Measurements from ENCODE around the gene PTPN2.
A peak's percentile ranks its signal among the peaks of the same experiment; 100 is the strongest.

PTPN2 gene

GRCh38 chr18:12842459-12843380, 41.3 kb downstream of the PTPN2 start:
- H3K4me3 ChIP-seq (ENCODE audit: low read depth, low read length): no peak overlapping the region
- no peak overlapping the region for H3K27ac ChIP-seq (ENCODE audit: low read depth, low read length)
- H3K36me3 ChIP-seq (ENCODE audit: insufficient read depth, low read length): peaks cover 16% of the 10 kb centered on the region; the same call in 1 of the 2 replicates
- peaks cover 26% of the 10 kb centered on the region for H3K79me2 ChIP-seq (ENCODE audit: control insufficient read depth, insufficient read depth, low read length, unreplicated experiment)
- H2AFZ ChIP-seq (ENCODE audit: low read length, unreplicated experiment): no peak overlapping the region
- H3K27me3 ChIP-seq (ENCODE audit: insufficient read depth, low read length): no peaks in the 10 kb centered on the region
- peaks cover 19% of the 10 kb centered on the region for H3K4me1 ChIP-seq (ENCODE audit: control insufficient read depth, insufficient read depth, low read length, unreplicated experiment)

- H3K27me3 ChIP-seq (ENCODE audit: insufficient read depth, low read length): no peaks in the 10 kb centered on the region
- no peak overlapping the region for H3K4me3 ChIP-seq (ENCODE audit: low read depth, low read length)
- no peak overlapping the region for H2AFZ ChIP-seq (ENCODE audit: low read length, unreplicated experiment)
- peaks cover 34% of the 10 kb centered on the region for H3K4me1 ChIP-seq (ENCODE audit: control insufficient read depth, insufficient read depth, low read length, unreplicated experiment)
- no peak overlapping the region for H3K27ac ChIP-seq (ENCODE audit: low read depth, low read length)
- peaks cover 33% of the 10 kb centered on the region for H3K79me2 ChIP-seq (ENCODE audit: control insufficient read depth, insufficient read depth, low read length, unreplicated experiment)
- H3K36me3 ChIP-seq (ENCODE audit: insufficient read depth, low read length): peaks cover 13% of the 10 kb centered on the region; the same call in 1 of the 2 replicates
Observed at GRCh38 chr18:12841070-12841469, 43.0 kb downstream of the PTPN2 start.

- H3K36me3 ChIP-seq (ENCODE audit: insufficient read depth, low read length): peaks cover 8% of the 10 kb centered on the region; the same call in 1 of the 2 replicates
- H3K4me3 ChIP-seq (ENCODE audit: low read depth, low read length): no peak overlapping the region
- H2AFZ ChIP-seq (ENCODE audit: low read length, unreplicated experiment): no peak overlapping the region
- H3K27ac ChIP-seq (ENCODE audit: low read depth, low read length): peak overlapping the region; percentile 94; the same call in 1 of the 2 replicates
- peaks cover 34% of the 10 kb centered on the region for H3K4me1 ChIP-seq (ENCODE audit: control insufficient read depth, insufficient read depth, low read length, unreplicated experiment)
- peaks cover 37% of the 10 kb centered on the region for H3K79me2 ChIP-seq (ENCODE audit: control insufficient read depth, insufficient read depth, low read length, unreplicated experiment)
- no peaks in the 10 kb centered on the region for H3K27me3 ChIP-seq (ENCODE audit: insufficient read depth, low read length)
Observed at GRCh38 chr18:12840382-12840781, 43.7 kb downstream of the PTPN2 start.

- Histone ChIP-seq H3K27me3 (ENCODE audit: insufficient read depth, low read length) (no peaks in the 10 kb centered on the region), H3K79me2 (ENCODE audit: control insufficient read depth, insufficient read depth, low read length, unreplicated experiment) (peaks cover 35% of the 10 kb centered on the region), H3K4me1 (ENCODE audit: control insufficient read depth, insufficient read depth, low read length, unreplicated experiment) (peaks cover 34% of the 10 kb centered on the region), H3K36me3 (ENCODE audit: insufficient read depth, low read length) (peaks cover 3% of the 10 kb centered on the region; the same call in 1 of the 2 replicates), H3K27ac (ENCODE audit: low read depth, low read length) (peak overlapping the region; percentile 94), H3K4me3 (ENCODE audit: low read depth, low read length) (peak overlapping the region; percentile 28; the same call in 1 of the 2 replicates), H2AFZ (ENCODE audit: low read length, unreplicated experiment) (no peak overlapping the region)
Observed at GRCh38 chr18:12839526-12840196, 44.4 kb downstream of the PTPN2 start.

GRCh38 chr18:12839057-12839525, 44.9 kb downstream of the PTPN2 start:
- Histone ChIP-seq H3K36me3 (ENCODE audit: insufficient read depth, low read length) (peaks cover 6% of the 10 kb centered on the region; the same call in 1 of the 2 replicates), H2AFZ (ENCODE audit: low read length, unreplicated experiment) (no peak overlapping the region), H3K27ac (ENCODE audit: low read depth, low read length) (peak overlapping the region; percentile 94), H3K4me3 (ENCODE audit: low read depth, low read length) (peak overlapping the region; percentile 28; the same call in 1 of the 2 replicates), H3K79me2 (ENCODE audit: control insufficient read depth, insufficient read depth, low read length, unreplicated experiment) (peaks cover 36% of the 10 kb centered on the region), H3K27me3 (ENCODE audit: insufficient read depth, low read length) (no peaks in the 10 kb centered on the region), H3K4me1 (ENCODE audit: control insufficient read depth, insufficient read depth, low read length, unreplicated experiment) (peaks cover 34% of the 10 kb centered on the region)

- Histone ChIP-seq H3K79me2 (ENCODE audit: control insufficient read depth, insufficient read depth, low read length, unreplicated experiment) (peaks cover 36% of the 10 kb centered on the region), H3K36me3 (ENCODE audit: insufficient read depth, low read length) (peaks cover 12% of the 10 kb centered on the region; the same call in 1 of the 2 replicates)
Observed at GRCh38 chr18:12838178-12838634, 45.8 kb downstream of the PTPN2 start.

GRCh38 chr18:12837747-12838146, 46.3 kb downstream of the PTPN2 start:
- Histone ChIP-seq H2AFZ (ENCODE audit: low read length, unreplicated experiment) (no peak overlapping the region), H3K27me3 (ENCODE audit: insufficient read depth, low read length) (no peaks in the 10 kb centered on the region), H3K27ac (ENCODE audit: low read depth, low read length) (peak overlapping the region; percentile 94)

More at GRCh38 chr18:12838178-12838634, 45.8 kb downstream of the PTPN2 start:
- Histone ChIP-seq H3K4me3 (ENCODE audit: low read depth, low read length) (peak overlapping the region; percentile 55), H3K4me1 (ENCODE audit: control insufficient read depth, insufficient read depth, low read length, unreplicated experiment) (peaks cover 34% of the 10 kb centered on the region), H3K27me3 (ENCODE audit: insufficient read depth, low read length) (no peaks in the 10 kb centered on the region), H2AFZ (ENCODE audit: low read length, unreplicated experiment) (no peak overlapping the region), H3K27ac (ENCODE audit: low read depth, low read length) (peak overlapping the region; percentile 94)

GRCh38 chr18:12836551-12836950, 47.5 kb downstream of the PTPN2 start:
- H3K27ac ChIP-seq (ENCODE audit: low read depth, low read length): peak overlapping the region; percentile 94; the same call in 1 of the 2 replicates

More at GRCh38 chr18:12837747-12838146, 46.3 kb downstream of the PTPN2 start:
- Histone ChIP-seq H3K79me2 (ENCODE audit: control insufficient read depth, insufficient read depth, low read length, unreplicated experiment) (peaks cover 36% of the 10 kb centered on the region), H3K36me3 (ENCODE audit: insufficient read depth, low read length) (peaks cover 14% of the 10 kb centered on the region; the same call in 1 of the 2 replicates), H3K4me3 (ENCODE audit: low read depth, low read length) (peak overlapping the region; percentile 55), H3K4me1 (ENCODE audit: control insufficient read depth, insufficient read depth, low read length, unreplicated experiment) (peaks cover 34% of the 10 kb centered on the region)

GRCh38 chr18:12828116-12829051, 55.7 kb downstream of the PTPN2 start:
- no peaks in the 10 kb centered on the region for H3K79me2 ChIP-seq (ENCODE audit: control insufficient read depth, insufficient read depth, low read length, unreplicated experiment)
- no peak overlapping the region for H3K27ac ChIP-seq (ENCODE audit: low read depth, low read length)
- H2AFZ ChIP-seq (ENCODE audit: low read length, unreplicated experiment): no peak overlapping the region
- H3K4me1 ChIP-seq (ENCODE audit: control insufficient read depth, insufficient read depth, low read length, unreplicated experiment): peaks cover 4% of the 10 kb centered on the region
- no peaks in the 10 kb centered on the region for H3K27me3 ChIP-seq (ENCODE audit: insufficient read depth, low read length)
- H3K4me3 ChIP-seq (ENCODE audit: low read depth, low read length): no peak overlapping the region
- peaks cover 51% of the 10 kb centered on the region for H3K36me3 ChIP-seq (ENCODE audit: insufficient read depth, low read length)

More at GRCh38 chr18:12836551-12836950, 47.5 kb downstream of the PTPN2 start:
- no peaks in the 10 kb centered on the region for H3K27me3 ChIP-seq (ENCODE audit: insufficient read depth, low read length)
- H3K36me3 ChIP-seq (ENCODE audit: insufficient read depth, low read length): peaks cover 17% of the 10 kb centered on the region; the same call in 1 of the 2 replicates
- no peak overlapping the region for H3K4me3 ChIP-seq (ENCODE audit: low read depth, low read length)
- H3K4me1 ChIP-seq (ENCODE audit: control insufficient read depth, insufficient read depth, low read length, unreplicated experiment): peaks cover 34% of the 10 kb centered on the region
- peaks cover 29% of the 10 kb centered on the region for H3K79me2 ChIP-seq (ENCODE audit: control insufficient read depth, insufficient read depth, low read length, unreplicated experiment)
- no peak overlapping the region for H2AFZ ChIP-seq (ENCODE audit: low read length, unreplicated experiment)
